HCT116 (cell line): Measurements from ENCODE around the gene PDE2A. TPM values are rescaled to one million over a fixed set of nuclear protein-coding genes. Genes with fewer than 3 reads are reported as not detected.
A peak's percentile ranks its signal among the peaks of the same experiment; 100 is the strongest.

Experiments
- ATAC-seq: fragments of 200-7000 bp; cut with Tn5 transposase; 2 replicates; pipeline ENCODE4 v1.9.1; 2020; ENCODE audit warnings: mild to moderate bottlenecking, moderate library complexity
- BruUV-seq: library from RNA; stranded (reverse); fragments of 400-500 nt; replicated peaks from 2 replicates; lab custom pipeline; 2021; lab: Mats Ljungman, UMichigan
- CTCF ChIA-PET: fragments of 300-600 bp; sonication (Branson Sonifier 250); formaldehyde crosslinking; loops from one replicate; lab custom pipeline; 2021; ENCODE audit warnings: antibody characterized with exemption; lab: Charles Lee
- POLR2A ChIA-PET: fragments of 300-600, 350-600 bp; sonication (Branson Sonifier 250); formaldehyde crosslinking; loops from one replicate; lab custom pipeline; 2021; ENCODE audit warnings: antibody characterized with exemption; lab: Charles Lee
- RAD21 ChIA-PET, 2 experiments: fragments of 300-600 bp; sonication (Branson Sonifier 250); formaldehyde crosslinking; loops; one replicate each; lab custom pipeline; 2023; ENCODE audit warnings: low total read pairs in 2 of 2; ENCODE audit not compliant: uncharacterized antibody in 2 of 2, unreplicated experiment in 2 of 2, low non-redundant PET in 1 of 2; lab: Charles Lee
- DNase-seq: peaks from one replicate; pipeline ENCODE4 v3.0.0-alpha.2; 2010; ENCODE audit warnings: low read depth, low spot score
- H2AFZ ChIP-seq: fragments of 200-600 bp; shearing (Covaris generic), sonication (generic); 2 replicates; pipeline ENCODE4 v1.6.1; 2017; ENCODE audit warnings: low read depth, mixed run types, mixed read lengths, antibody characterized with exemption, low read length; ENCODE audit not compliant: poor library complexity, severe bottlenecking
- H3K27ac ChIP-seq: 2 replicates; pipeline ENCODE4 v1.5.1; 2012; ENCODE audit warnings: low read depth, low read length
- H3K27me3 ChIP-seq: fragments of 200-600 bp; sonication (generic); 2 replicates; pipeline ENCODE4 v1.6.1; 2016; ENCODE audit warnings: mixed run types, low read length, mixed read lengths; ENCODE audit not compliant: insufficient read depth
- H3K36me3 ChIP-seq, 2 experiments: fragments of 200-500 bp in 1 of 2; fragments of 200-600 bp in 1 of 2; sonication (Bioruptor generic) in 1 of 2; sonication (generic) in 1 of 2; 2 replicates each; pipeline versions ENCODE4 v1.5.1 to v1.6.1; 2014 to 2016; ENCODE audit warnings: low read length in 2 of 2, inconsistent platforms in 1 of 2, mixed read lengths in 1 of 2, mixed run types in 1 of 2; ENCODE audit not compliant: insufficient read depth in 2 of 2, control insufficient read depth in 1 of 2
- H3K4me1 ChIP-seq, 2 experiments: fragments of 200-600 bp in 1 of 2; sonication (generic) in 1 of 2; 2 replicates each; pipeline versions ENCODE4 v1.5.1 to v1.6.1; 2012 to 2017; ENCODE audit warnings: low read length in 2 of 2, inconsistent platforms in 1 of 2, mild to moderate bottlenecking in 1 of 2, mixed read lengths in 1 of 2, mixed run types in 1 of 2, moderate library complexity in 1 of 2; ENCODE audit not compliant: insufficient read depth in 2 of 2, control insufficient read depth in 1 of 2
- H3K4me2 ChIP-seq: fragments of 200-600 bp; sonication (generic); 2 replicates; pipeline ENCODE4 v1.6.1; 2017; ENCODE audit warnings: mixed run types, low read length, mixed read lengths
- H3K4me3 ChIP-seq, 2 experiments: fragments of 200-600 bp in 1 of 2; sonication (generic) in 1 of 2; replicated peaks in 1 of 2; 2 replicates each; pipeline ENCODE4 v1.5.1; 2011 to 2016; ENCODE audit warnings: low read length in 2 of 2, control low read depth in 1 of 2, low read depth in 1 of 2, mild to moderate bottlenecking in 1 of 2, mixed read lengths in 1 of 2, mixed run types in 1 of 2
- H3K79me2 ChIP-seq: fragments of 200-600 bp; sonication (generic); 2 replicates; pipeline ENCODE4 v1.6.1; 2017; ENCODE audit warnings: mild to moderate bottlenecking, mixed run types, low read length, moderate library complexity, mixed read lengths; ENCODE audit not compliant: insufficient read depth
- H3K9ac ChIP-seq: fragments of 200-600 bp; sonication (generic); 2 replicates; pipeline ENCODE4 v1.6.1; 2016; ENCODE audit warnings: low read length, mixed read lengths
- H3K9me2 ChIP-seq: fragments of 200-600 bp; sonication (generic), shearing (Covaris generic); 2 replicates; pipeline ENCODE4 v1.6.1; 2017; ENCODE audit warnings: mixed run types, mild to moderate bottlenecking, moderate library complexity; ENCODE audit not compliant: insufficient read depth
- H3K9me3 ChIP-seq, 2 experiments: fragments of 200-500 bp in 1 of 2; fragments of 200-600 bp in 1 of 2; sonication (Bioruptor generic) in 1 of 2; sonication (generic) in 1 of 2; 2 replicates each; pipeline ENCODE4 v1.6.1; 2014 to 2017; ENCODE audit warnings: low read length in 2 of 2, mixed read lengths in 2 of 2, inconsistent platforms in 1 of 2, low read depth in 1 of 2, mild to moderate bottlenecking in 1 of 2, mixed run types in 1 of 2, moderate library complexity in 1 of 2; ENCODE audit not compliant: control insufficient read depth in 1 of 2, insufficient read depth in 1 of 2
- H4K20me1 ChIP-seq: fragments of 200-600 bp; sonication (generic), shearing (Covaris generic); 2 replicates; pipeline ENCODE4 v1.6.1; 2017; ENCODE audit warnings: mixed run types, mild to moderate bottlenecking, moderate library complexity; ENCODE audit not compliant: insufficient read depth
- CEBPB ChIP-seq: IDR thresholded peaks from 2 replicates; pipeline ENCODE4 v1.6.1; 2012; ENCODE audit warnings: low read depth
- CTCF ChIP-seq, 3 experiments: fragments of 200-600 bp in 1 of 3; sonication (generic) in 1 of 3; IDR thresholded peaks in 2 of 3; conservative IDR thresholded peaks in 1 of 3; 2 replicates each; pipeline ENCODE4 v1.5.1; 2012 to 2017; ENCODE audit warnings: low read depth in 2 of 3, low read length in 2 of 3, antibody characterized with exemption in 1 of 3, borderline replicate concordance in 1 of 3, control low read depth in 1 of 3, mild to moderate bottlenecking in 1 of 3, mixed read lengths in 1 of 3, mixed run types in 1 of 3, moderate library complexity in 1 of 3; ENCODE audit not compliant: insufficient read depth in 1 of 3
- ELF1 ChIP-seq: IDR thresholded peaks from 2 replicates; pipeline ENCODE4 v1.6.1; 2012; ENCODE audit warnings: low read depth, borderline replicate concordance
- EZH2phosphoT487 ChIP-seq: fragments of 200-600 bp; IDR thresholded peaks from 2 replicates; pipeline ENCODE4 v1.6.1; 2018; ENCODE audit warnings: antibody characterized with exemption, borderline replicate concordance
- FOSL1 ChIP-seq: IDR thresholded peaks from 2 replicates; pipeline ENCODE4 v1.6.1; 2012; ENCODE audit warnings: low read depth
- JUND ChIP-seq: IDR thresholded peaks from 2 replicates; pipeline ENCODE4 v1.6.1; 2012
- RAD21 ChIP-seq: IDR thresholded peaks from 2 replicates; pipeline ENCODE4 v1.6.1; 2012; ENCODE audit warnings: low read depth, mild to moderate bottlenecking
- SRF ChIP-seq: IDR thresholded peaks from 2 replicates; pipeline ENCODE4 v1.6.1; 2012; ENCODE audit warnings: low read depth
- TCF7L2 ChIP-seq: IDR thresholded peaks from 2 replicates; pipeline ENCODE4 v1.7.0; 2011; ENCODE audit warnings: borderline replicate concordance, inconsistent platforms; ENCODE audit not compliant: insufficient read depth, insufficient read length; ENCODE audit errors: extremely low read depth
- ZBTB33 ChIP-seq: IDR thresholded peaks from 2 replicates; pipeline ENCODE4 v1.6.1; 2011; ENCODE audit warnings: mild to moderate bottlenecking, low read length, moderate library complexity; ENCODE audit not compliant: insufficient replicate concordance; ENCODE audit errors: extremely low read depth
- ZFX ChIP-seq: fragments of 450-650 bp; IDR thresholded peaks from 2 replicates; pipeline ENCODE4 v1.6.1; 2017
- intact Hi-C: fragments of 100-400 bp; cut with micrococcal nuclease; formaldehyde crosslinking; loops from 2 replicates; pipeline ENCODE4 v1.10.0; 2022
- total RNA-seq: library from RNA; stranded (reverse); gene quantifications from one replicate; pipeline ENCODE4 v1.2.1, GENCODE V29; 2021; ENCODE audit not compliant: unreplicated experiment

The PDE2A gene
- total RNA-seq, 1 experiment from 2014 or later = 7.6 TPM

- Histone ChIP-seq H3K36me3 (no peaks in the 10 kb centered on the region), H3K79me2 (no peaks in the 10 kb centered on the region), H3K27ac (no peak overlapping the region), H3K9me3 (no peaks in the 10 kb centered on the region), H3K9ac (no peak overlapping the region), H3K27me3 (0 out of 2 replicates have a peak, but pooled peaks cover 2% of the 10 kb centered on the region), H2AFZ (no peak overlapping the region), H4K20me1 (no peaks in the 10 kb centered on the region), H3K4me3 (no peak overlapping the region), H3K9me2 (no peaks in the 10 kb centered on the region), H3K4me1 (peaks cover 7 to 13% of the 10 kb centered on the region in 2 experiments), H3K4me2 (no peak overlapping the region)
- RAD21 ChIA-PET = no interaction called here
- TF ChIP-seq TCF7L2 = peak; percentile 14
- no peak for TF ChIP-seq CTCF (IDR thresholded peaks at IDR 0.05 in 2 of 3, conservative IDR thresholded peaks at IDR 0.05 in 1 of 3; ENCODE audit: borderline replicate concordance in 1 of 3, insufficient read depth in 1 of 3, low read depth in 2 of 3, low read length in 2 of 3)
- ATAC-seq = no peak
- BruUV-seq = no TSS peak
- DNase-seq = no peak
- CTCF ChIA-PET = interaction anchor here (0.7 to 1.6 kb wide), 4 partner anchors 27 to 165 kb away, joined by 3 to 4 read pairs (median 4); no protein-coding TSS in a partner anchor
- POLR2A ChIA-PET = no interaction called here
- intact Hi-C loops = no loop called here
Observed at GRCh38 chr11:72635933-72636332, 38.3 kb downstream of the PDE2A start.

- CTCF ChIA-PET = interaction anchor here (0.7 to 1.6 kb wide), 3 partner anchors 26 to 165 kb away, joined by 3 to 4 read pairs (median 4); no protein-coding TSS in a partner anchor
- RAD21 ChIA-PET = no interaction called here
Observed at GRCh38 chr11:72635309-72635915, 38.8 kb downstream of the PDE2A start.

More at GRCh38 chr11:72635309-72635915, 38.8 kb downstream of the PDE2A start:
- Histone ChIP-seq H3K27ac (no peak overlapping the region), H3K27me3 (no peaks in the 10 kb centered on the region), H3K9me3 (no peaks in the 10 kb centered on the region), H3K9me2 (no peaks in the 10 kb centered on the region), H3K4me1 (peaks cover 7 to 13% of the 10 kb centered on the region in 2 experiments), H4K20me1 (no peaks in the 10 kb centered on the region), H3K36me3 (no peaks in the 10 kb centered on the region), H3K9ac (no peak overlapping the region), H3K4me2 (no peak overlapping the region), H2AFZ (no peak overlapping the region), H3K4me3 (no peak overlapping the region), H3K79me2 (no peaks in the 10 kb centered on the region)
- TF ChIP-seq CTCF (IDR thresholded peaks at IDR 0.05 in 2 of 3, conservative IDR thresholded peaks at IDR 0.05 in 1 of 3; ENCODE audit: borderline replicate concordance in 1 of 3, insufficient read depth in 1 of 3, low read depth in 2 of 3, low read length in 2 of 3) (no peak), RAD21 (no peak), ZBTB33 (no peak), ELF1 (no peak), ZFX (no peak), EZH2phosphoT487 (no peak), JUND (no peak), FOSL1 (no peak), CEBPB (no peak), SRF (no peak)
- POLR2A ChIA-PET = no interaction called here
- intact Hi-C loops = no loop called here
- DNase-seq (no peak), ATAC-seq (no peak)
- no TSS peak for BruUV-seq
